Medulla oblongata (tissue), 1 donor: ENCODE measurements around the gene ERI3.

Experiments
- DNase-seq: peaks from one replicate; pipeline ENCODE4 v3.0.0-alpha.2; 2015; ENCODE audit errors: extremely low spot score

ERI3 gene

GRCh38 chr1:44237721-44238457 lies 117.2 kb downstream of the ERI3 start:
- peak; percentile 12 for DNase-seq

DNA sequence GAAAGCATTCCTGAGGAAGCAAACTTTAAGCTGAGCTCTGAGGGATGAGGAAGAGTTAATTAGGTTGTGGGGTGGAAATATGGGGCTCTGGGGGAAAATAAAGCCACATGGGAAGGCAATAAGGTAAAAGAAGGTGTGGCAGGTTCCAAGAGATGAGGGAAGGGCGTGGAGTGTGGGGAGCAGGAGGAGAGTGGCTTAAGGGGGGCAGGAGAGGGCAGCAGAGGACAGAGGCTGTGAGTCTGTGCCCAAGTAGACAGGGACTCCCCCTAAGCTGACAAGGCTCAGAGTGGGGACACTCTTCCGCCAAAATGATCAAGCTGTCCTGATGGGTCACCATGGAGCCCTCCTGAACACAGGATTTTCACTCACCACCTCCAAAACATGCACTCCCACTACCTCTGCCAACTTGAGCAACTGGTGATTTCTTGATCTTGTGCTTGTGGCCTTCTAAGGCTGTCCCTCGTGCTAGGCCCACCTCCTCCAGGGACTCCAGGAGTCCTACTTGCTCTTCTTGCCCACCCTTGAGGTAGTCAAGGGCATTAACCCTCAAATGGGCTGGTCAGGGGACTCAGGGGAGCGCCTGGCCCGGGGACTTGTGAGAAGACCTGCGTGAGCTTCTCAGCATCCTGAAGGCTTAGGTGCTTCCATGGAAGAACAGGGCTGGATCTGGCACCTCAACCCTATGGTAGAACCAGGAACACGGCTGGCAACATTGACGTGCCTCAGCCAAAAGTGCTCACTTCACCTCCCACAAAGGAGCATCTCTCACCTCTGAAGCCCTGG lies 118.4 kb downstream of the ERI3 start:
- DNase-seq, result no peak

DNA sequence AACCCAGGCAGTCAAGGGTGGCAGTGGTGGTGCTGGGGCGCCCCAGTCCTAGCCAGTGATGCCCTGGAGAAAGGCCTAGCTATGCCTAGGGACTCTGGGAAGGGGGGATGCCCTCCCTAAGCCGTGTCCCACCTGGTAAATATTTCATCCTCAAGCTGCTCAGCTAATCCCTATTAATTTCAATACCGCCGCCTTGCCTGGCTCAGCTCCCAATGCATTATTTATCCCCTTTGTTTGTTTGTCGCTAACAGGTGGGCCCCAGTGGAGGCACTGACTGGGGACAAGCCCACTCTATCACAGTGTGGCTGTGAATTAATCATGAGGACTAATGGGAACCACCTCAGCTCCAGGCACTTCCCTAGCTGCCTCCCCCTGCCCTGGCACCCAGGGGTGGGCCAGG lies 119.2 kb downstream of the ERI3 start:
- no peak for DNase-seq

DNA sequence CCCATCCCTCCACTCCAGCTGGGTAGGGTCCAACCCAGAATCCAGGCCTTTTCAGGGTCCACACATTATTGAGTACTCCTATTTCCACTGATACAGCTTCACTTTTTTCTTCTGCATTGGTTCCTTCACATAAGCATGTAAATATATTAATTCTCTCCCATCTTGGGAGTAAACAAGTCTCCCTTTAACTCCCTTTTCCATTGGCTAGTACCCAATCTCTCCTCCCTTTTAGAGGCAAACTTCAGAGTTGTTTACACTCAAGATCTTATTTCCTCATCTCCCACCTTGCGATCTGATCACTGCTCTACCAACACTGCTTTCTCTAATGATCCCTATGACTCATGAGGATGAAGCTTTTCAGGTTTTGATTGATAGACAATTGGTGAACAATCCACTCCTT lies 121.5 kb downstream of the ERI3 start:
- DNase-seq, result no peak

DNA sequence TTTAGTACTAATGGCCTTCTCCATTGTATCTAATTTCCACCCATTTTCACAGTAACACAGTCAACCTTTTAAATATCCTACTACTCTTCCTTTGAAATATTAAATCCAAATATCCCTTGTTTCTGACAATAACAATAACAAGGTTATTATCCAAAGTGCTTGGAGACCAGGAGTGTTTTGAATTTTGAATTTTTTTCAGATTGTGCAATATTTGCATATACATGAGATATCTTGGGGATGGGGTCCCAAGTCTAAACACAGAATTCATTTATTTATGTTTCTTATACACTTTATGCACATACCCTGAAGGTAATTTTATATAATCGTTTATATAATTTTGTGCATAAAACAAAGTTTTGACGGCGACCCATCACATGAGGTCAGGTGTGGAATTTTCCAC lies 124.3 kb downstream of the ERI3 start:
- no peak for DNase-seq

GRCh38 chr1:44229435-44230167 lies 125.5 kb downstream of the ERI3 start:
- no peak for DNase-seq

GRCh38 chr1:44228218-44228617 lies 126.8 kb downstream of the ERI3 start:
- no peak for DNase-seq

DNA sequence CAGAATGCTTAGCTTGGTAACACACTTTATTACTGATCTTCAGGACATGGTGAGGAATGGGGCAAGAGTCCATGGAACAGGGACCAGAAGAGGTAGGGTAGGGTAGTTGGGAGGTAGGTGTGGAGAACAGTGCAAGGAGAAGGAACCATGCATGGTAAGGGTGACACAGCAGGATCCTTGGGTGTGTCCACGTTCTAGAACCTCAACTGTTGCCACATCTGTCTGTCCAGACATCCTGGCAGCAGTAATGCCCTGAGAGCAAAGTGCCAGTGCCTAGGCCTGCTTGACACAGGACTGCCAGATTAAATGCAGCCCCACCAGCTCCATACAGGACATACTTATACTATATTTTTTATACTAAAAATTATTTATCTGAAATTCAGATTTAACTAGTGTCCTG lies 127.8 kb downstream of the ERI3 start:
- no peak for DNase-seq

GRCh38 chr1:44225761-44226160 lies 129.3 kb downstream of the ERI3 start:
- DNase-seq, result no peak

DNA sequence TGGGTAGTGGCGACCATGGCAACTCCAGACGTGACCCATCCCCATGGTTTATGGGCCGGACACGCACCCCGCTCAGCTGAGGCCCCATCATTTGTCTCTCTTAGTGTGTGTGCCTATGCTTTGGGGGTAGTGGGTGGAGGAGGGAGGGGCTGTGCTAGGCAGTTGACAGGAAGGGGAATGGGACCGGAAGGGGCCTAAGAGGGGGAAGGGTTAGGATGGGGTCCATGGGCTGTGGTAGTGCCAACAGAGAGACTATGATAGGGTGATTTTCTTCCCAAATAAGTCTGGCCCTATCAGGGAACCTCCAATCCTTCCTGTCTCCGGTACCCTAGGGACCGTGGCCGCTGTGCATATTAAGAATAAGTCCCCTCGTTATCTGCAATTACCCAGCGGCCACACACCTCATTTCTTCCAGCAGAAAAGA lies 131.9 kb downstream of the ERI3 start:
- DNase-seq, result no peak

DNA sequence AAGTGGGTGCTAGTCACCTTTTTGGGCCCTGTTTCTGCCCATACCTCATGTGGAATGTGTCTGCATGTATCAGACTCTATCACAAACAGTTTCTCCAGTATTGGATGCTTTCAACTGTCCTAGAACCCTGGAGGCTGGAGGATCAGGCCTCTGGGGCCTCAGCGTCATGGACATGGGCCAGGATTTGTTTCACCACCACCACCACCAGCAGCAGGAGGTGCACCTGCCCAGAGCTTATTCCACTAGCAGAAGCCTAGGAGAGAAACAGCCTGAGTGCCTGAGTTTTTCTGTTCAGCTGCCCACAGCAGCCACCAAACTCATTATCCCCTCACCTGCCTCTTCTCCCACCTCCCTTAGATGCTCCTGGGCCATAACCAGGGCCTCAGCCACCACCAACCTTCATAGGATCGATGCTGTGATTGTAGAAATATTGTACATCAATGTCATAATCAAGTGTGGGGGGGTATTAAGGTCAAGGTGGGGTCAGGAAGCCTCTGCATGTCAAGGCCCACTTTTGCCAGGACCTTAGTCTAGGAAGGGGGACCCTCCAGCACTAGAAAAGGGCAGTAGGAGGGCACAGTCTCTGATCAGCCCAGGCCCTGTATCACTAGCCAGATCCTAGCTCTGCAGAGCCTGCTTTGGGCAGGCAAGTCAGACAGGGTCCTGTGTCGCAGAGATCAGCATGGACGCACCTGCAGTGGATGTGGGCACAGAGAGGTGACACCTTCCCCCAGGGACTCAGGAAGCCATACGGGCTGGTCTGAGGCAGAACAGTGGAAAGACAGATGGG lies 132.5 kb downstream of the ERI3 start:
- no peak for DNase-seq

DNA sequence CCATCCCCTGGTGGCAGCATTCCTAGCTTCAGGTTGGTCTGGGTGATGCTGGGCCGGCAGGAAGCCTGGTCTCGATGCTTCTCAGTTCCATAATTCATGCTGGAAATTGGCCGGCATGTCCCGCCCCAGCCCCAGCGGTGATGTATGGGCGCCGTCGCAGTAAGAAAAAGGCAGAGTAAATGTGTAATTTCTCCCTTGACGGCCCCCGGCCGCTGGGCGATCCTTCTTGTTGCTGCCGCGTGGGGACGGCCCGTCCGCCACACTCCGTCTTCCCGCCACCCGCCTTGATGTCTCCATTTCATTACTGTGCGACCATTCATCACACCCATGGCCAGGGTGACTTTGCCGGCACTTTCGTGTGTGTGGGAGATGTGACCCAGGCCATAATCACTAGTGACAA lies 133.3 kb downstream of the ERI3 start:
- no peak for DNase-seq

- DNase-seq, result no peak
Measured at GRCh38 chr1:44220755-44221154, 134.3 kb downstream of the ERI3 start.

- no peak for DNase-seq
Measured at GRCh38 chr1:44220001-44220751, 134.9 kb downstream of the ERI3 start.

DNA sequence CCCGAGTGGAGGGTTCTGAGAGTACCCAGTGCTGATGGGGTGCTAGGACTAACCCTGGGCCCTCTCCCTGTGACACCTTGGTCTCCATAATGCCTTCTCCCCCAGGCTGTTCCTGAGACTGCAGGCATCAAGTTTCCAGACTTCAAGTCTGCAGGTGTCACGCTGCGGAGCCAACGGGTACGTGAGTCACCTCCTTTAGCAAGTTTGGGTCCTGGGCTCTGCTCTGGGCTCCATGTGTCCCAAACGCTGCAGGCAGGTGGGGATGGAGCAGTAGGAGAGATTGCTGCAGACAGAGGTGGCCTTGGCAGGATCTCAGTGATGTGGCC lies 135.8 kb downstream of the ERI3 start:
- no peak for DNase-seq

GRCh38 chr1:44218503-44219300 lies 136.4 kb downstream of the ERI3 start:
- no peak for DNase-seq

GRCh38 chr1:44217809-44218410 lies 137.1 kb downstream of the ERI3 start:
- DNase-seq, result peak; percentile 85

DNA sequence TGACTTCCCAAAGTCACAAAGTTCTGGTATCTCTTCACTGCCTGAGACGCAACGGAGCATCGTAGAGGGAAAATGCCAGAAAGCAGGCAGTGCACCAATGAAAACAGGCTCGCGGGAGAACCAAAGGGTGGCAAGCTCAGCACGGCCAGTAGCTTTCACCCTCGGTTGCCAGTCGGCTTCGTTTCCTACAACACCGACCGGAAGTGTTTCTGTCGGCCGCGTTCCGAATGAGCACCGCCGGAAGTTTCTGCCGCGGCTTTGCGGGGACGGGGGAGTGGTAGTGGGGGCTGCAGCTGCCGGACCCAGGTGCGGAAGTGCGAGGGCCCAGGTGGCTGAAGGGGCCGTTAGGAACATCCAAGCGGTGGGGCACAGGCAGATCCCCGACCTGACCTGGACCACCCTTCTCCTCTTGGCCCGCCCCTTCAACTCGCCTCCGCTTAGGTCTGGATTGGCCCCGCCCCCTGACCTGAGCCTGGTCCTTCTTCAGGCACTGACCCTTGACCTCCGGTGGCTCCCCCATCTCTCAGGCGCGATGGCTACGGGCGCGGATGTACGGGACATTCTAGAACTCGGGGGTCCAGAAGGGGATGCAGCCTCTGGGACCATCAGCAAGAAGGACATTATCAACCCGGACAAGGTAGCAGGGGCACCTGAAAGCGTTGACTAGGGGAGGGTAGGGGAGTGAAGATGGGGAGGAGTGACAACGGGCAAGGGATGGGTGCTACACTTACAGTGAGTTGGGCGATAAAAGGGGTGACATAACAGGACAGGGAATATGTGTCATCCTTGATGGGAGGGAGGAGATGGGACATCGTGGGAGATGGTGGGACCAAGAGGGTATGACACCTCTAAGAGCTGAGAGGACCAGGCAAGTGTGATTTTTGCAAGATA lies 141.6 kb downstream of the ERI3 start, which contains the start of gene DMAP1:
Gene DMAP1, plus strand, starts transcription at position 250 of the 891 bp plus-strand sequence. Its CDS starts 283 bp downstream, at position 533.
- DNase-seq, result peak; percentile 87
